Neural progenitor cell (in vitro differentiated cells): Measurements from ENCODE around the gene MS4A6A. TPM values are rescaled to one million over a fixed set of nuclear protein-coding genes. Genes with fewer than 3 reads are reported as not detected.

Source experiments
- DNase-seq: peaks from one replicate; pipeline ENCODE4 v3.0.0-alpha.2; 2016; ENCODE audit warnings: low spot score
- H2AFZ ChIP-seq: fragments of 200-600 bp; sonication (generic); replicated peaks from 2 replicates; pipeline ENCODE4 v1.6.1; 2016; ENCODE audit warnings: antibody characterized with exemption
- H3F3A ChIP-seq: fragments of 200-600 bp; sonication (generic); 2 replicates; pipeline ENCODE4 v1.6.1; 2016; ENCODE audit warnings: antibody characterized with exemption, low read depth
- H3K27ac ChIP-seq: fragments of 200-600 bp; sonication (generic); 2 replicates; pipeline ENCODE4 v1.5.1; 2016; ENCODE audit warnings: mild to moderate bottlenecking
- H3K27me3 ChIP-seq: fragments of 200-600 bp; sonication (generic); 2 replicates; pipeline ENCODE4 v1.6.1; 2016; ENCODE audit warnings: mild to moderate bottlenecking, moderate library complexity
- H3K36me3 ChIP-seq: fragments of 200-600 bp; sonication (generic); 2 replicates; pipeline ENCODE4 v1.5.1; 2016
- H3K4me1 ChIP-seq: fragments of 200-600 bp; sonication (generic); 2 replicates; pipeline ENCODE4 v1.6.1; 2016; ENCODE audit warnings: mixed run types
- H3K4me2 ChIP-seq: fragments of 200-600 bp; sonication (generic); 2 replicates; pipeline ENCODE4 v1.6.1; 2016
- H3K4me3 ChIP-seq: fragments of 200-600 bp; sonication (generic); 2 replicates; pipeline ENCODE4 v1.5.1; 2016
- H3K79me2 ChIP-seq: fragments of 200-600 bp; sonication (generic); 2 replicates; pipeline ENCODE4 v1.6.1; 2016; ENCODE audit warnings: low read depth
- H3K9ac ChIP-seq: fragments of 200-600 bp; sonication (generic); 2 replicates; pipeline ENCODE4 v1.6.1; 2016
- H3K9me3 ChIP-seq: fragments of 200-600 bp; sonication (generic); 2 replicates; pipeline ENCODE4 v1.5.1; 2016; ENCODE audit warnings: low read depth
- H4K20me1 ChIP-seq: fragments of 200-600 bp; sonication (generic); 2 replicates; pipeline ENCODE4 v1.6.1; 2016; ENCODE audit warnings: low read depth
- H3K27ac Mint-ChIP-seq: 3 replicates; pipeline ENCODE4 v1.8.0; 2021; ENCODE audit warnings: mixed read lengths
- H3K27me3 Mint-ChIP-seq: 2 replicates; pipeline ENCODE4 v1.8.0; 2022; ENCODE audit warnings: low read depth, mild to moderate bottlenecking, inconsistent platforms, moderate library complexity, mixed read lengths; ENCODE audit not compliant: insufficient read depth
- H3K36me3 Mint-ChIP-seq: 3 replicates; pipeline ENCODE4 v1.8.0; 2021; ENCODE audit warnings: mixed read lengths
- H3K4me1 Mint-ChIP-seq: 3 replicates; pipeline ENCODE4 v1.8.0; 2021; ENCODE audit warnings: mixed read lengths
- H3K4me3 Mint-ChIP-seq: 3 replicates; pipeline ENCODE4 v1.8.0; 2021; ENCODE audit warnings: mild to moderate bottlenecking, moderate library complexity, mixed read lengths
- H3K9me3 Mint-ChIP-seq: 3 replicates; pipeline ENCODE4 v1.8.0; 2020; ENCODE audit warnings: mixed read lengths
- CTCF ChIP-seq: fragments of 200-600 bp; sonication (generic); IDR thresholded peaks from 2 replicates; pipeline ENCODE4 v1.5.1; 2017; ENCODE audit warnings: antibody characterized with exemption, mild to moderate bottlenecking
- EZH2 ChIP-seq: fragments of 200-600 bp; sonication (generic); IDR thresholded peaks from 2 replicates; pipeline ENCODE4 v1.6.1; 2017; ENCODE audit warnings: antibody characterized with exemption, mild to moderate bottlenecking, moderate library complexity
- EZH2phosphoT487 ChIP-seq: fragments of 200-600 bp; sonication (generic); IDR thresholded peaks from 2 replicates; pipeline ENCODE4 v1.6.1; 2017; ENCODE audit warnings: antibody characterized with exemption
- total RNA-seq: library from RNA; depleted of rRNA; stranded (reverse); fragments of >200 nt; gene quantifications from 2 replicates; pipeline ENCODE4 v1.2.3, GENCODE V29; 2015; ENCODE audit warnings: low replicate concordance

MS4A6A gene
- total RNA-seq, 1 donor from 2014 or later: not detected

- H3K27me3 ChIP-seq: no peaks in the 10 kb centered on the region
- no peak for TF ChIP-seq EZH2phosphoT487
- TF ChIP-seq CTCF: no peak
- no peak for TF ChIP-seq EZH2
- H3K36me3 ChIP-seq: no peaks in the 10 kb centered on the region
- Mint-ChIP-seq H3K4me1 (peaks cover 32% of the 10 kb centered on the region), H3K4me3 (no peak overlapping the region), H3K36me3 (no peaks in the 10 kb centered on the region), H3K9me3 (peaks cover 2% of the 10 kb centered on the region), H3K27me3 (no peaks in the 10 kb centered on the region), H3K27ac (no peak overlapping the region)
- no peak overlapping the region for H2AFZ ChIP-seq
- no peak overlapping the region for H3K9ac ChIP-seq
- H3F3A ChIP-seq: peaks cover 3% of the 10 kb centered on the region
- H3K79me2 ChIP-seq: no peaks in the 10 kb centered on the region
- H4K20me1 ChIP-seq: no peaks in the 10 kb centered on the region
- no peaks in the 10 kb centered on the region for H3K9me3 ChIP-seq
- no peak for DNase-seq
- H3K4me1 ChIP-seq: peaks cover 18% of the 10 kb centered on the region
- H3K4me3 ChIP-seq: no peak overlapping the region
- H3K27ac ChIP-seq: no peak overlapping the region
- no peak overlapping the region for H3K4me2 ChIP-seq
Measured at GRCh38 chr11:60211206-60211605, 28.3 kb upstream of the MS4A6A start.

- TF ChIP-seq EZH2: no peak
- TF ChIP-seq EZH2phosphoT487: no peak
Measured at GRCh38 chr11:60209977-60210376, 27.1 kb upstream of the MS4A6A start.

GRCh38 chr11:60208951-60209350 lies 26.1 kb upstream of the MS4A6A start:
- no peaks in the 10 kb centered on the region for H3K9me3 ChIP-seq
- H3K27me3 Mint-ChIP-seq: peaks cover 2% of the 10 kb centered on the region
- no peaks in the 10 kb centered on the region for H3K36me3 ChIP-seq
- no peak overlapping the region for H3K4me3 Mint-ChIP-seq
- DNase-seq: peak; percentile 27
- H3K27me3 ChIP-seq: no peaks in the 10 kb centered on the region
- peaks cover 3% of the 10 kb centered on the region for H3F3A ChIP-seq
- peak overlapping the region; percentile 87 for H3K27ac Mint-ChIP-seq
- H4K20me1 ChIP-seq: no peaks in the 10 kb centered on the region
- peaks cover 18% of the 10 kb centered on the region for H3K4me1 ChIP-seq
- peaks cover 32% of the 10 kb centered on the region for H3K4me1 Mint-ChIP-seq
- H2AFZ ChIP-seq: no peak overlapping the region
- no peak overlapping the region for H3K4me2 ChIP-seq
- no peak overlapping the region for H3K9ac ChIP-seq
- H3K36me3 Mint-ChIP-seq: no peaks in the 10 kb centered on the region
- peaks cover 2% of the 10 kb centered on the region for H3K9me3 Mint-ChIP-seq
- TF ChIP-seq CTCF (no peak), EZH2 (no peak), EZH2phosphoT487 (no peak)
- H3K79me2 ChIP-seq: no peaks in the 10 kb centered on the region
- no peak overlapping the region for H3K4me3 ChIP-seq
- H3K27ac ChIP-seq: no peak overlapping the region

More at GRCh38 chr11:60209977-60210376, 27.1 kb upstream of the MS4A6A start:
- peaks cover 3% of the 10 kb centered on the region for H3F3A ChIP-seq
- no peak overlapping the region for H3K4me3 Mint-ChIP-seq
- H3K4me2 ChIP-seq: no peak overlapping the region
- no peak overlapping the region for H2AFZ ChIP-seq
- H3K9me3 ChIP-seq: no peaks in the 10 kb centered on the region
- H3K36me3 ChIP-seq: no peaks in the 10 kb centered on the region
- H3K4me3 ChIP-seq: no peak overlapping the region
- peaks cover 18% of the 10 kb centered on the region for H3K4me1 ChIP-seq
- H3K27ac Mint-ChIP-seq: no peak overlapping the region
- no peaks in the 10 kb centered on the region for H4K20me1 ChIP-seq
- no peak for DNase-seq
- no peak overlapping the region for H3K9ac ChIP-seq
- H3K27ac ChIP-seq: no peak overlapping the region
- H3K4me1 Mint-ChIP-seq: peaks cover 32% of the 10 kb centered on the region
- peaks cover 2% of the 10 kb centered on the region for H3K9me3 Mint-ChIP-seq
- H3K79me2 ChIP-seq: no peaks in the 10 kb centered on the region
- H3K27me3 Mint-ChIP-seq: peaks cover 2% of the 10 kb centered on the region
- H3K27me3 ChIP-seq: no peaks in the 10 kb centered on the region
- H3K36me3 Mint-ChIP-seq: no peaks in the 10 kb centered on the region

GRCh38 chr11:60208146-60208895 lies 25.4 kb upstream of the MS4A6A start:
- peaks cover 3% of the 10 kb centered on the region for H3F3A ChIP-seq
- no peaks in the 10 kb centered on the region for H3K27me3 ChIP-seq
- H3K36me3 ChIP-seq: no peaks in the 10 kb centered on the region
- no peaks in the 10 kb centered on the region for H3K79me2 ChIP-seq
- TF ChIP-seq CTCF: no peak
- TF ChIP-seq EZH2phosphoT487: peak; percentile 26
- TF ChIP-seq EZH2: no peak
- H3K9me3 ChIP-seq: no peaks in the 10 kb centered on the region
- H4K20me1 ChIP-seq: no peaks in the 10 kb centered on the region
- peaks cover 32% of the 10 kb centered on the region for H3K4me1 Mint-ChIP-seq
- H3K27ac ChIP-seq: no peak overlapping the region
- no peak overlapping the region for H3K4me3 ChIP-seq
- peak overlapping the region; percentile 32 for H3K4me2 ChIP-seq
- H3K4me1 ChIP-seq: peaks cover 18% of the 10 kb centered on the region
- no peak overlapping the region for H3K9ac ChIP-seq
- no peak overlapping the region for H2AFZ ChIP-seq
- peak; percentile 83 for DNase-seq
- H3K27ac Mint-ChIP-seq: peak overlapping the region; percentile 87
- peaks cover 2% of the 10 kb centered on the region for H3K9me3 Mint-ChIP-seq
- H3K36me3 Mint-ChIP-seq: no peaks in the 10 kb centered on the region
- peak overlapping the region; percentile 5 for H3K4me3 Mint-ChIP-seq
- H3K27me3 Mint-ChIP-seq: peaks cover 2% of the 10 kb centered on the region
